GM23338 (cell line): ENCODE data around the gene ASB9. TPM values are rescaled to one million over a fixed set of nuclear protein-coding genes. Genes with fewer than 3 reads are reported as not detected.

Source experiments
- CREB1 ChIP-seq: fragments of 250-450 bp; sonication (Bioruptor Pico); IDR thresholded peaks from 2 replicates; pipeline ENCODE4 v1.5.0; 2020; ENCODE audit warnings: low read depth, mild to moderate bottlenecking, moderate library complexity
- EZH2 ChIP-seq: fragments of 200-600 bp; sonication (generic); IDR thresholded peaks from one replicate; pipeline ENCODE4 v1.8.0; 2017; ENCODE audit warnings: antibody characterized with exemption, mild to moderate bottlenecking, low read depth; ENCODE audit not compliant: unreplicated experiment
- NANOG ChIP-seq: IDR thresholded peaks from 2 replicates; pipeline ENCODE4 v1.6.1; 2016; ENCODE audit warnings: antibody characterized with exemption, borderline replicate concordance
- ZNF114 ChIP-seq: fragments of 250-450 bp; sonication (Bioruptor Pico); IDR thresholded peaks from 2 replicates; pipeline ENCODE4 v1.5.0; 2020; ENCODE audit warnings: mild to moderate bottlenecking, moderate library complexity
- ZNF331 ChIP-seq: fragments of 250-450 bp; sonication (Bioruptor Pico); IDR thresholded peaks from 2 replicates; pipeline ENCODE4 v1.5.0; 2020; ENCODE audit warnings: low read depth, mild to moderate bottlenecking, moderate library complexity
- polyA plus RNA-seq: library from polyadenylated mRNA; unstranded; fragments of >200 nt; fragmentation: Nextera tagmentation; extraction: Ambion mirVana; gene quantifications from 2 replicates; pipeline ENCODE4 v1.2.1, GENCODE V29; 2016
- total RNA-seq: library from RNA; depleted of rRNA; stranded (reverse); fragments of >200 nt; shearing (Covaris generic); gene quantifications from 2 replicates; pipeline ENCODE4 v1.2.3, GENCODE V29; 2014; rRNA removed

ASB9 gene
- total and polyA plus RNA-seq, 2 experiments from 2014 or later = 0.37 to 0.42 TPM

GRCh38 chrX:15194146-15194545 lies 75.7 kb downstream of the ASB9 start (continued):
- TF ChIP-seq CREB1 (no peak), NANOG (no peak), ZNF114 (CRISPR knock-in tag) (no peak), ZNF331 (CRISPR knock-in tag) (no peak), EZH2 (no peak)

Other genes starting within 250 kb of the ASB9 start
- gene ASB11, start 45.6 kb upstream of the ASB9 start, total RNA-seq = not detected in 2 replicates
- gene ASB11, start 45.6 kb upstream of the ASB9 start, polyA plus RNA-seq = not detected in 2 replicates
- 9.9 and 12.1 TPM in 2 replicates for gene PIGA, start 65.4 kb upstream of the ASB9 start, total RNA-seq
- 3.1 and 3.5 TPM in 2 replicates for gene PIGA, start 65.4 kb upstream of the ASB9 start, polyA plus RNA-seq
- gene VEGFD, start 114.3 kb upstream of the ASB9 start, total RNA-seq = not detected in 2 replicates
- gene VEGFD, start 114.3 kb upstream of the ASB9 start, polyA plus RNA-seq = 0.13 TPM in 1 of 2 replicates, not detected in the other
- 13.1 and 21.0 TPM in 2 replicates for gene PIR, start 223.2 kb upstream of the ASB9 start, total RNA-seq
- gene PIR, start 223.2 kb upstream of the ASB9 start, polyA plus RNA-seq = 22.6 and 25.2 TPM in 2 replicates
- not detected in 2 replicates for gene BMX, start 230.7 kb upstream of the ASB9 start, total RNA-seq
- not detected in 2 replicates for gene BMX, start 230.7 kb upstream of the ASB9 start, polyA plus RNA-seq